Hepatocyte (in vitro differentiated cells): ENCODE results near the gene PGGT1B.

Source experiments
- EZH2 ChIP-seq: fragments of 200-600 bp; sonication (generic); IDR thresholded peaks from 2 replicates; pipeline ENCODE4 v1.6.1; 2016; ENCODE audit warnings: antibody characterized with exemption, mild to moderate bottlenecking, borderline replicate concordance
- TF ChIP-seq, protein P1 (sequence below): fragments of 200-600 bp; sonication (generic); IDR thresholded peaks from 2 replicates; pipeline ENCODE4 v1.5.1; 2016; ENCODE audit warnings: antibody characterized with exemption, mild to moderate bottlenecking; ENCODE audit not compliant: poor library complexity

GRCh38 chr5:115271295-115272050, 8.8 kb upstream of the PGGT1B start:
- TF ChIP-seq, protein P1, sequence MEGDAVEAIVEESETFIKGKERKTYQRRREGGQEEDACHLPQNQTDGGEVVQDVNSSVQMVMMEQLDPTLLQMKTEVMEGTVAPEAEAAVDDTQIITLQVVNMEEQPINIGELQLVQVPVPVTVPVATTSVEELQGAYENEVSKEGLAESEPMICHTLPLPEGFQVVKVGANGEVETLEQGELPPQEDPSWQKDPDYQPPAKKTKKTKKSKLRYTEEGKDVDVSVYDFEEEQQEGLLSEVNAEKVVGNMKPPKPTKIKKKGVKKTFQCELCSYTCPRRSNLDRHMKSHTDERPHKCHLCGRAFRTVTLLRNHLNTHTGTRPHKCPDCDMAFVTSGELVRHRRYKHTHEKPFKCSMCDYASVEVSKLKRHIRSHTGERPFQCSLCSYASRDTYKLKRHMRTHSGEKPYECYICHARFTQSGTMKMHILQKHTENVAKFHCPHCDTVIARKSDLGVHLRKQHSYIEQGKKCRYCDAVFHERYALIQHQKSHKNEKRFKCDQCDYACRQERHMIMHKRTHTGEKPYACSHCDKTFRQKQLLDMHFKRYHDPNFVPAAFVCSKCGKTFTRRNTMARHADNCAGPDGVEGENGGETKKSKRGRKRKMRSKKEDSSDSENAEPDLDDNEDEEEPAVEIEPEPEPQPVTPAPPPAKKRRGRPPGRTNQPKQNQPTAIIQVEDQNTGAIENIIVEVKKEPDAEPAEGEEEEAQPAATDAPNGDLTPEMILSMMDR, result no peak
- TF ChIP-seq EZH2, result no peak
